Activated naive CD8-positive, alpha-beta T cell treated with anti-CD3 and anti-CD28 coated beads, Interleukin-2, amount 50 U/mL, for 24 hours (primary cell): ENCODE measurements around the gene SACM1L.

Experiments used
- ATAC-seq: fragments of 150-1000 bp; cut with Tn5 transposase; one replicate; pipeline ENCODE4 v1.10.0; 2021
- DNase-seq: peaks from one replicate; pipeline ENCODE4 v3.0.0; 2021
- H3K27ac Mint-ChIP-seq: one replicate; pipeline ENCODE4 v1.8.0; 2021; ENCODE audit warnings: mild to moderate bottlenecking, mixed read lengths
- H3K27me3 Mint-ChIP-seq: one replicate; pipeline ENCODE4 v1.8.0; 2021; ENCODE audit warnings: mixed read lengths
- H3K36me3 Mint-ChIP-seq: one replicate; pipeline ENCODE4 v1.8.0; 2021; ENCODE audit warnings: low read depth, mixed read lengths
- H3K4me1 Mint-ChIP-seq: one replicate; pipeline ENCODE4 v1.8.0; 2021; ENCODE audit warnings: mixed read lengths
- H3K4me3 Mint-ChIP-seq: one replicate; pipeline ENCODE4 v1.8.0; 2021; ENCODE audit warnings: mild to moderate bottlenecking, moderate library complexity, mixed read lengths
- H3K9me3 Mint-ChIP-seq: one replicate; pipeline ENCODE4 v1.8.0; 2021; ENCODE audit warnings: mixed read lengths

The SACM1L gene

DNA sequence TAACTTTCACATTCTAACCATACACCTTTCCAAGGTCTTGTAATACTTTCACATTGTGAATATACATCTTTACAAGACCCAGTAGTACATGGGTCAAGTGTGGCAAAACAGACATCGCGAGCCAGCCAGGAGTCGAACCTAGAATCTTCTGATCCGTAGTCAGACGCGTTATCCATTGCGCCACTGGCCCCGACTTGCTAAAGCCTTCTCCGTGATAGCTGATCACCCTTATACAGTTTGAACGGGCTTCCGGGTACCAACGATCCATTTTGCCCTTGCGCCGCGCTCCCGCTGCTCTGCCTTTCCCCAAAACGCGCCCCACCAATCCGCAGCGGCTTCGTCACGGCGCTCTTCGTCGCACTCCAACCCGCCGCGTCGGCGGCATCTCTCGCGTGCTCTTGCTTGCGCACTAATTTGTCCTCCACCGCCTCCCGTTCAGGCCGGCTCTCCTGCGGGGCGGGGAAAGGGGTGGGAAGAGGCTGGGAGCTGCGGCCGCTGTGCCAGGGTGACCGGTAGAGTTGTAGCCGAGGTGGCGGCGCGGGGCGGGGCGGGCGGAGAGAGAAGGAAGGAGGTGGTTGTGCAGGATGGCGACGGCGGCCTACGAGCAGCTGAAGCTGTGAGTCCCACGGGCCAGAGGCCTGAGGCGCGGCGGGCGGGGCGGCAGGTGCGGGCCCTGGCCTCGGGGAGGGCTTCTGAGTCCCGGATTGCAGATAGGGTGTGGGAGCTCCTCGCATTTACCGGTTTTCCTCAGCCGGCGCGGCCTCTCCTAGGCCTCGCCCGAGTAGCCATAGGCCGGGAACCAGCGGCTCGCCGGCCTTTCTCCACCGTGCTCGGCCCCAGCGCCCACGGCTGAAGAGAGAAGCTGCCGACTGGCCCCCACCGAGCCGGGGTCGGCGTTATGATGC lies at the start of gene SACM1L:
SACM1L (plus strand) TSS at position 515 of the 905 bp plus-strand sequence; CDS start at position 585, 70 bp downstream.
- peak within 1 kb of the TSS; percentile 91 for H3K4me3 Mint-ChIP-seq
- peak within 1 kb of the TSS; percentile 100 for H3K27ac Mint-ChIP-seq
- peaks cover 60% of the 10 kb centered on the region for H3K4me1 Mint-ChIP-seq
- H3K27me3 Mint-ChIP-seq = peaks cover 4% of the 10 kb centered on the region
- H3K9me3 Mint-ChIP-seq = peaks cover 4% of the 10 kb centered on the region
- peak; percentile 90 for ATAC-seq
- peak; percentile 96 for DNase-seq
- peaks cover 37% of the 10 kb centered on the region for H3K36me3 Mint-ChIP-seq

GRCh38 chr3:45640091-45640507 lies 49.1 kb upstream of the SACM1L start:
- Mint-ChIP-seq H3K27me3 (no peaks in the 10 kb centered on the region), H3K27ac (no peak overlapping the region), H3K9me3 (no peaks in the 10 kb centered on the region), H3K4me3 (no peak overlapping the region), H3K4me1 (peaks cover 14% of the 10 kb centered on the region), H3K36me3 (peaks cover 17% of the 10 kb centered on the region)
- DNase-seq (no peak), ATAC-seq (no peak)

DNA sequence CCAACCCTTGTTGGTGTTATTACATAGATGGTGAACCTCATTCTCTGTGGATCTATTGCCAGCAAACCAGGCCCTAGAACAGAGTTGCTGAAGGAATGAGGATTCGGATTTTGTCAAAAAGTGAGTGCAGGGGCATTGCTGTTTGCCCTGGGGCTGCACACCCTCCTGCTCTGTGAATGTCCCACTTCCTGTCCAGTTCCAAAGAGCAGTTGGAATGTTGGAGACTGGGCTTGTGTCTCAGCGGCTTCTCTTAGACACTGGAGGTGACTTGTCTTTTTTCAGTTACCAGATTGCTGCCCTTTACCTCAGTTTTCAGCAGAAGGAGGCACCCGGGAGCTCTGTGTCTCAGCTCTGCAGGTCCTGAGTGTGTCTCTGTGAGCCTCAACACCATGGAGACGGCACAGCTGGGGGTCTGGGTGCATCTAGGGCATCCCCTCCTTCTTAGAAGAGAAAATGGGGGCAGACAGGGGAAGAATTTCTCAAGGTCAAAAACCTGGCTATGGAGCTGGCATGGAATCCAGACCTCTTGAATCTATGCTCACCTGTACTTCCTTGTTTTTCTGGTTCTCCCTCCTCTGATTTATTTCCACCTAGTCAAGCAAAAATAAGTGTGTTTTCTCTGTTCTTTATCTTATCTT lies 48.4 kb upstream of the SACM1L start:
- H3K9me3 Mint-ChIP-seq = no peaks in the 10 kb centered on the region
- no peak overlapping the region for H3K27ac Mint-ChIP-seq

GRCh38 chr3:45641756-45642155 lies 47.4 kb upstream of the SACM1L start:
- no peaks in the 10 kb centered on the region for H3K9me3 Mint-ChIP-seq
- no peak overlapping the region for H3K27ac Mint-ChIP-seq
- ATAC-seq = no peak
- DNase-seq = no peak
- H3K27me3 Mint-ChIP-seq = no peaks in the 10 kb centered on the region
- peaks cover 10% of the 10 kb centered on the region for H3K4me1 Mint-ChIP-seq
- H3K4me3 Mint-ChIP-seq = no peak overlapping the region
- peaks cover 14% of the 10 kb centered on the region for H3K36me3 Mint-ChIP-seq

More for the DNA sequence above, 48.4 kb upstream of the SACM1L start:
- Mint-ChIP-seq H3K36me3 (peaks cover 19% of the 10 kb centered on the region), H3K4me1 (peaks cover 14% of the 10 kb centered on the region), H3K27me3 (no peaks in the 10 kb centered on the region), H3K4me3 (no peak overlapping the region)
- ATAC-seq (no peak), DNase-seq (no peak)

DNA sequence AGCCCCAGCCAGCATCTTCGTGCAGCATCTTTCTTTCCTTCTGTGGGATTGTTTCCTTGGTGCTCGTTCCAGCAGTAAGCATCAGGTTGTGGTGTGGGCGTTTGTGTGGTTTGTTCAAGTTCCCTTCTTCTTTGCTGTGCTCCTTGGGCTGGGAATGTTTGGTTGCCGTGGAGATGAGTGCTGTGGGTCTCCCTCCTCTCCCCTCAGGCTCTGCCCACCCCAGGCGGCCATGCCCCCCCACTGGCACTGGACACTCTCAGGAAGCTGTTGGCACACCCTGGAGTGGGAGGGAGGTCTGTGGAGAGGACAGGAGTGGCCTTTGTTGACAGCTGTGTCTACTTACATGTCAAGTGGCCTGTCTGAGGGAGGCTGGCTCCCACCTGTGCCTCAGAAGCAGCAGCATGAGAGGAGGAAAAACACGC lies 46.5 kb upstream of the SACM1L start:
- Mint-ChIP-seq H3K4me1 (peaks cover 10% of the 10 kb centered on the region), H3K27me3 (no peaks in the 10 kb centered on the region), H3K27ac (no peak overlapping the region), H3K9me3 (peaks cover 2% of the 10 kb centered on the region), H3K4me3 (no peak overlapping the region), H3K36me3 (peaks cover 9% of the 10 kb centered on the region)
- ATAC-seq (no peak), DNase-seq (no peak)

GRCh38 chr3:45644063-45644790 lies 45.0 kb upstream of the SACM1L start:
- Mint-ChIP-seq H3K9me3 (peaks cover 16% of the 10 kb centered on the region), H3K4me1 (peaks cover 7% of the 10 kb centered on the region), H3K36me3 (peaks cover 21% of the 10 kb centered on the region), H3K27ac (no peak overlapping the region), H3K27me3 (no peaks in the 10 kb centered on the region), H3K4me3 (no peak overlapping the region)
- no peak for ATAC-seq
- no peak for DNase-seq

GRCh38 chr3:45644791-45645201 lies 44.4 kb upstream of the SACM1L start:
- ATAC-seq (no peak), DNase-seq (no peak)
- peak overlapping the region; percentile 11 for H3K27ac Mint-ChIP-seq
- peaks cover 18% of the 10 kb centered on the region for H3K9me3 Mint-ChIP-seq
- H3K27me3 Mint-ChIP-seq = no peaks in the 10 kb centered on the region
- no peak overlapping the region for H3K4me3 Mint-ChIP-seq
- H3K36me3 Mint-ChIP-seq = peaks cover 22% of the 10 kb centered on the region
- H3K4me1 Mint-ChIP-seq = peaks cover 5% of the 10 kb centered on the region

DNA sequence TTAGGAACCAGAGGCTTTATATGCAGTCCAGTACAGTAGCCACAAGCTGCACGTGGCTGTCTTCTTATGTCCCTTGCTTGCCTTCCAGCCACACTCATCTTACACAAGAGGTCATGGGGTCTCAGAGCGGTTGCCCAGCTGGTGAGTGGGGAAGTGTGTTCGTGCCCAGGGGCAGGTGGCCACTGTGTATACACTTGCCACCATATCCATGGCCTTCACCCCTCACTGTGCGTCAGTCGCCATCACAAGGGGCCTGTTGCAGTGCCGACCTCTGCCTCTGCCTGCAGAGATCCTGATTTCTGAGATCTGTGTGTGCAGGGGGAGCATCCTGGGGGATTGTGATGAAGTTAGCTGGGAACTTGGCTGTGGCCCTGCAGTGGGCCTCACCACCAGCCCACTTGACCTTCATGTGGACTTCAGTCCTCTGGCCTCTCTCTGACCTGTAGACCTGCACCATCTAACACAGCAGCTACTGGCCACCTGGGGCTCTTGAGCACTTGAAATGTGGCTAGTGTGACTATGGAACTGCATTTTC lies 43.1 kb upstream of the SACM1L start:
- H3K4me3 Mint-ChIP-seq = no peak overlapping the region
- DNase-seq (no peak), ATAC-seq (no peak)
- H3K4me1 Mint-ChIP-seq = peaks cover 7% of the 10 kb centered on the region
- H3K9me3 Mint-ChIP-seq = peaks cover 21% of the 10 kb centered on the region
- H3K27me3 Mint-ChIP-seq = no peaks in the 10 kb centered on the region
- H3K27ac Mint-ChIP-seq = no peak overlapping the region
- peaks cover 33% of the 10 kb centered on the region for H3K36me3 Mint-ChIP-seq

GRCh38 chr3:45647148-45647619 lies 42.0 kb upstream of the SACM1L start:
- Mint-ChIP-seq H3K27me3 (no peaks in the 10 kb centered on the region), H3K4me3 (no peak overlapping the region), H3K27ac (no peak overlapping the region), H3K36me3 (peaks cover 31% of the 10 kb centered on the region), H3K4me1 (peaks cover 10% of the 10 kb centered on the region), H3K9me3 (peaks cover 21% of the 10 kb centered on the region)
- DNase-seq (no peak), ATAC-seq (no peak)

GRCh38 chr3:45653205-45653604 lies 36.0 kb upstream of the SACM1L start:
- no peak overlapping the region for H3K4me3 Mint-ChIP-seq
- H3K9me3 Mint-ChIP-seq = peaks cover 15% of the 10 kb centered on the region
- H3K27me3 Mint-ChIP-seq = no peaks in the 10 kb centered on the region
- ATAC-seq (no peak), DNase-seq (no peak)
- peaks cover 22% of the 10 kb centered on the region for H3K36me3 Mint-ChIP-seq
- H3K4me1 Mint-ChIP-seq = peaks cover 25% of the 10 kb centered on the region
- H3K27ac Mint-ChIP-seq = no peak overlapping the region

GRCh38 chr3:45654397-45654944 lies 34.7 kb upstream of the SACM1L start:
- ATAC-seq (no peak), DNase-seq (no peak)
- H3K4me1 Mint-ChIP-seq = peaks cover 25% of the 10 kb centered on the region
- peaks cover 12% of the 10 kb centered on the region for H3K36me3 Mint-ChIP-seq
- no peaks in the 10 kb centered on the region for H3K27me3 Mint-ChIP-seq
- peaks cover 5% of the 10 kb centered on the region for H3K9me3 Mint-ChIP-seq
- no peak overlapping the region for H3K4me3 Mint-ChIP-seq
- no peak overlapping the region for H3K27ac Mint-ChIP-seq

DNA sequence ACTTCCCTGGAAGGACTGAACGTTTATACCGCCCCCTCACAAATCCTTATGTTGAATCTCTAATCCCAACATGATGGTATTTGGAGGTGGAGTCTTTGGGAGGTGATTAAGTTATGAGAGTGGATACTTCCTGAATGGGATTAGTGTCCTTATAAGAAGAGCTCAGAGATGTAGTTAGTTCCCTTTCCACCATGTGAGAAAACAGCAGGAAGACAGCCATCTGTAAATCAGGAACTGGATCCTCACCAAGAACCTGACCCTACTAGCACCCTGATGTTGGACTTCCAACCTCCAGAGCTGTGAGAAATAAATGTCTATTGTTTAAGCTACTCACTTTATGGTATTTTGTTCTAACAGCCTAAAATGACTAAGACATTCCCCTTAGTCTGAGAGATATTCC lies 33.3 kb upstream of the SACM1L start:
- no peaks in the 10 kb centered on the region for H3K27me3 Mint-ChIP-seq
- no peak for ATAC-seq
- no peak overlapping the region for H3K4me3 Mint-ChIP-seq
- peak overlapping the region; percentile 26 for H3K27ac Mint-ChIP-seq
- peaks cover 26% of the 10 kb centered on the region for H3K4me1 Mint-ChIP-seq
- H3K36me3 Mint-ChIP-seq = peaks cover 2% of the 10 kb centered on the region
- no peaks in the 10 kb centered on the region for H3K9me3 Mint-ChIP-seq
- DNase-seq = no peak

- H3K36me3 Mint-ChIP-seq = no peaks in the 10 kb centered on the region
- no peaks in the 10 kb centered on the region for H3K9me3 Mint-ChIP-seq
- H3K4me1 Mint-ChIP-seq = peaks cover 21% of the 10 kb centered on the region
- H3K4me3 Mint-ChIP-seq = no peak overlapping the region
- no peaks in the 10 kb centered on the region for H3K27me3 Mint-ChIP-seq
- DNase-seq (peak; percentile 87), ATAC-seq (peak; percentile 88)
- H3K27ac Mint-ChIP-seq = no peak overlapping the region
Observed at GRCh38 chr3:45656575-45657363, 32.4 kb upstream of the SACM1L start.
